Cardiac fibroblast (primary cell): ENCODE data around the gene PIGB.
"Not testable (repeated sequence)": the region's sequence is repeated elsewhere in the genome, so short reads cannot be mapped to it uniquely, and the experiment has no call there.

ENCODE experiments used
- DNase-seq, 2 donors: peaks; one replicate each; pipeline versions ENCODE4 v3.0.0 to v3.0.0-alpha.2; 2010; ENCODE audit warnings: low read depth in 2 of 2
- H3K4me3 ChIP-seq, 2 donors: replicated peaks in 1 of 2; 1 replicate in 1 of 2; 2 replicates in 1 of 2; pipeline ENCODE4 v1.5.1; 2011; ENCODE audit warnings: low read depth in 2 of 2, low read length in 2 of 2, mild to moderate bottlenecking in 2 of 2, moderate library complexity in 1 of 2
- TF ChIP-seq, protein P1 (sequence below): IDR thresholded peaks from one replicate; pipeline ENCODE4 v1.5.1; 2011; ENCODE audit warnings: low read depth, mild to moderate bottlenecking, low read length, inconsistent platforms

The PIGB gene

DNA sequence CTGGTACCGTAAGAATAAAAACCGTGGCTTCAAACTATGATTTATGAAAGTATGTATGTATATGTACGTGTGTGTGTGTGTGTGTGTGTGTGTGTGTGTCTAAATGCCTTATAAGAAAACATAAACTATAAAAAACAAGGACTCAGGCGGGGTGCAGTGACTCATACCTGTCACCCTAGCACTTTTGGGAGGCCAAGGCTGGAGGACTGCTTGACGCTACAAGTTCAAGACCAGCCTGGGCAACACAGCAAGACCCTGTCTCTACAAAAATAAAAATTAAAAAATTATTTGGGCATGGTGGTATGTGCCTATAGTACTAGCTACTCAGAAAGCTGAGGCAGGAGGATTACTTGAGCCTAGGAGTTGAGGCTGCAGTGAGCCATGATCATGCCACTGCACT lies 60.1 kb downstream of the PIGB start:
- no peak for DNase-seq
- H3K4me3 ChIP-seq, result no peak overlapping the region
- TF ChIP-seq, protein P1, sequence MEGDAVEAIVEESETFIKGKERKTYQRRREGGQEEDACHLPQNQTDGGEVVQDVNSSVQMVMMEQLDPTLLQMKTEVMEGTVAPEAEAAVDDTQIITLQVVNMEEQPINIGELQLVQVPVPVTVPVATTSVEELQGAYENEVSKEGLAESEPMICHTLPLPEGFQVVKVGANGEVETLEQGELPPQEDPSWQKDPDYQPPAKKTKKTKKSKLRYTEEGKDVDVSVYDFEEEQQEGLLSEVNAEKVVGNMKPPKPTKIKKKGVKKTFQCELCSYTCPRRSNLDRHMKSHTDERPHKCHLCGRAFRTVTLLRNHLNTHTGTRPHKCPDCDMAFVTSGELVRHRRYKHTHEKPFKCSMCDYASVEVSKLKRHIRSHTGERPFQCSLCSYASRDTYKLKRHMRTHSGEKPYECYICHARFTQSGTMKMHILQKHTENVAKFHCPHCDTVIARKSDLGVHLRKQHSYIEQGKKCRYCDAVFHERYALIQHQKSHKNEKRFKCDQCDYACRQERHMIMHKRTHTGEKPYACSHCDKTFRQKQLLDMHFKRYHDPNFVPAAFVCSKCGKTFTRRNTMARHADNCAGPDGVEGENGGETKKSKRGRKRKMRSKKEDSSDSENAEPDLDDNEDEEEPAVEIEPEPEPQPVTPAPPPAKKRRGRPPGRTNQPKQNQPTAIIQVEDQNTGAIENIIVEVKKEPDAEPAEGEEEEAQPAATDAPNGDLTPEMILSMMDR, result no peak

DNA sequence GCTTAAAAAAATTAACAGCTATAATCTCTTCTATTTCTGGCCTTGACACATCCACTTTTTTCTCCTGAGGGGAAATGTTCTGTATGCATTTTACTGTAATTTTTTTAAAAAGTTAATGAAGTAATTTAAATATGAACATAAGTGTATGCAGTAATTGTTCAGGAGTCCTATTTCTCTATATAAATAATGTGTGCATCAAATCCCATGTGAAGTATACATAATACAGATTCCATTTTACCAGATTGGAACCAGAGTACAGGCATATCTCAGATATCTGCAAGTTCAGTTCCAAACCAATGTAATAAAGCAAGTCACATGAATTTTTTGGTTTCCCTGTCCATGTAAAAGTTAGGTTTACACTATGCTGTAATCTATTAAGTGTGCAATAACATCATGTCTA lies 62.6 kb downstream of the PIGB start:
- TF ChIP-seq, protein P1, result no peak
- H3K4me3 ChIP-seq, result no peak overlapping the region
- DNase-seq, result no peak

DNA sequence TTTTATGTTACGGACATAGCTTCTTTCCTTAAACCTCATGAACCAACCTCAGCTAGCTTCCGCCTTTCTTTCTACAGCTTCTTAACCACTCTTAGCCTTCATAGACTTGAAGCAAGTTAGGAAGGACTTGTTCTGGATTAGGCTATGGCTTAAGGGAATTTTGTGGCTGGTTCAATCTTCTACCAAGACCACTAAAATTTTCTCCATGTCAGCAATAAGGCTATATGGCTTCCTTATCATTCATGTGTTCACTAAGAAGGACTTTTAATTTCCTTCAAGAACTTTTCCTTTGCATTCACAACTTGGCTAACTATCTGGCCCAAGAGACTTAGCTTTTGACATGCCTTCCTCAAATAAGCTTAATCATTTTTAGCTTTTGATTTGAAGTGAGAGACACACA lies 64.7 kb downstream of the PIGB start:
- no peak overlapping the region for H3K4me3 ChIP-seq
- TF ChIP-seq, protein P1, result no peak
- DNase-seq, result no peak

DNA sequence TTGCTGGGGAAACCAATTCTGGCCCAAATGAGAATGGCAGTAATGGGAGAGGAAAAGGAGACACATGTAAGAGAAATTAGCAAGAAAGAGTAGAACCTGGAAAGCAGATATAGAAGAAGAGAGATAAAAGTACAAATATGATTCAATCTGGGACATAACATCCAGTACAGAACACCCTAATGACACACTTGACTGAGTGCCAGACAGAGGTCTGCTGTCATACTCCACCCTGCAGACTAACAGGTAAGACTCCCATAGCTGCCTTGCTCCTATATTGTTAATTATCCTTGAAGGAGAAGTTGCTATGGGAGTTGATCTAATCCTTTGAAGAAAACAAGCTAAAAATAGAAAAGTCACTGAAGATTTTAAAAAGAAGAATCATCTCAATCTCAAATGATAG lies 68.0 kb downstream of the PIGB start:
- TF ChIP-seq, protein P1, result no peak
- H3K4me3 ChIP-seq, result no peak overlapping the region
- DNase-seq, result peak in 1 of 2 donors; percentile 11

DNA sequence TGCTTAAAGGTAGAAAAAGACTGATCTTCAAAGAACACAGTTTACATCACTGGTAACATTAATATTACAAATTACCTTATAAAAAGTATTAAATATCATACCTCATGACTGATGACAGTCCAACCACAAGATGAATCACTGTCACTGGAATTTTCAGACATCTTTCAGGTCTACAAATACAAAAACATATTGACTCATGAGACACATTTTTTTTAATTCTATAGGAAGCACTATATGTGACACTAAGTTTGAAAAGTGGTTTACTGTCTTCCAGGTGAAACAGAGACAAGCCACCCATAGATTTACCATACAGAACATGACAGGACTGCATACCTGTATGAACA lies 70.2 kb downstream of the PIGB start:
- H3K4me3 ChIP-seq, result no peak overlapping the region
- peak in 1 of 2 donors; percentile 76 for DNase-seq
- TF ChIP-seq, protein P1, result no peak

DNA sequence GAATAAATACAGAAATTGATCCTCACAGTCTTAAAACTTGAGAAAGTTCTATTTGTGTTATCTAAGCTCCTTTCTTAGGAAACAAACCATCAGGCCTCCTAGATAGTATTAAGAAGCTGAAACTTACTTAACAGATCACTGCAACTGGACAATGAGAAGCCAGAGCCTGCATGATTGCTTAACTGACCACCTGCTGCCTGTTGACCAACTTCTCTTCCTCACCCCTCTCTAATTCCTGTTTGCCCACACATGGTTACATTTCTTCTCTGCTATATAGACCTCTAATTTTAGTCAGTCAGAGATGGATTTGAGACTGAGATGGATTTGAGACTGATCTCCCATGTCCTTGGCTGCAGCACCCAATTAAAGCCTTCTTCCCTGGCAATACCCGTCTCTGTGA lies 75.7 kb downstream of the PIGB start:
- H3K4me3 ChIP-seq, result no peak overlapping the region
- peak in 1 of 2 donors; percentile 47 for DNase-seq
- TF ChIP-seq, protein P1, result no peak

DNA sequence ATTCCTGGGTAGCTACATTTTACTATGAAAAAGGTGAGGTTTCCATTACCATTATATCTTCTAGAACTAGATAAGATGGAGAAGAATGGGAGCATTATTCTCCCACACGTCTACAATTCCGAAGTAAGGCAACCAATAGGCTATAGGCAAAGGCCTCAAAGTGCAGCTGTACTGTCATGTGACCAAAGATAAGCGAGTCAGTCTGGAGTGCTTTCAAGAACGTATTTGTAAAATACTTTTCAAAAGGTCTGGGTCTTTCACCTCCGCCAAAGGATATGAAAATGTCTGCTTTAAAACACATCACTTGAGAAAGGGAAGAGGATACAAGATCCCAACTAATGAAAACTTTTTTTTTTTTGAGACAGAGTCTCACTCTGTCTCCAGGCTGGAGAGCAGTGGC lies 79.2 kb downstream of the PIGB start:
- TF ChIP-seq, protein P1, result no peak
- H3K4me3 ChIP-seq, result no peak overlapping the region
- no peak for DNase-seq

DNA sequence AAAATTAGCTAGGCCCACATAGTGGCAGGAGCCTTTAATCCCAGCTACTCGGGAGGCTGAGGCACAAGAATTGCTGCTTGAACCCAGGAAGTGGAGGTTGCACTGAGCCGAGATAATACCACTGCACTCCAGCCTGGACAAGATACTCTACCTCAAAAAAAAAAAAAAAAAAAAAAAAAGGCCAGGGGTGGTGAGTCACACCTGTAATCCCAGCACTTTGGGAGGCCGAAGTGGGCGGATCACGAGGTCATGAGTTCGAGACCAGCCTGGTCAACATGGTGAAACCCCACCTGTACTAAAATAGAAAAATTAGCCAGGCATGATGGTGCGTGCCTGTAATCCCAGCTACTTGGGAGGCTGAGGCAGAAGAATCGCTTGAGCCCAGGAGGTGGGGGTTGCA lies 81.0 kb downstream of the PIGB start:
- H3K4me3 ChIP-seq, DNase-seq: not testable (repeated sequence)
